Measurements from ENCODE around the gene CROCC2.

CROCC2 gene

GRCh38 chr2:240875228-240876034, 30.7 kb upstream of the CROCC2 start:
- no peak for DNase-seq (ENCODE audit: low read depth in 2 of 2)

GRCh38 chr2:240876035-240876474, 30.1 kb upstream of the CROCC2 start:
- no peak for DNase-seq (ENCODE audit: low read depth in 2 of 2)

GRCh38 chr2:240876475-240877251, 29.5 kb upstream of the CROCC2 start:
- no peak for DNase-seq (ENCODE audit: low read depth in 2 of 2)

- DNase-seq (ENCODE audit: low read depth in 2 of 2): no peak
Observed at GRCh38 chr2:240877460-240878340, 28.4 kb upstream of the CROCC2 start.

- DNase-seq (ENCODE audit: low read depth in 2 of 2): no peak
Observed at GRCh38 chr2:240878341-240878936, 27.7 kb upstream of the CROCC2 start.

- DNase-seq (ENCODE audit: low read depth in 2 of 2): no peak
Observed at GRCh38 chr2:240879105-240879504, 27.0 kb upstream of the CROCC2 start.

- no peak for DNase-seq (ENCODE audit: low read depth in 2 of 2)
Observed at GRCh38 chr2:240881913-240882312, 24.2 kb upstream of the CROCC2 start.

- no peak for DNase-seq (ENCODE audit: low read depth in 2 of 2)
Observed at GRCh38 chr2:240884221-240884620, 21.9 kb upstream of the CROCC2 start.

GRCh38 chr2:240884745-240885144, 21.4 kb upstream of the CROCC2 start:
- no peak for DNase-seq (ENCODE audit: low read depth in 2 of 2)

GRCh38 chr2:240885566-240885965, 20.6 kb upstream of the CROCC2 start:
- DNase-seq (ENCODE audit: low read depth in 2 of 2): no peak

- no peak for DNase-seq (ENCODE audit: low read depth in 2 of 2)
Observed at GRCh38 chr2:240886023-240886565, 20.0 kb upstream of the CROCC2 start.

- DNase-seq (ENCODE audit: low read depth in 2 of 2): no peak
Observed at GRCh38 chr2:240886678-240887609, 19.2 kb upstream of the CROCC2 start.

GRCh38 chr2:240887631-240888030, 18.5 kb upstream of the CROCC2 start:
- no peak for DNase-seq (ENCODE audit: low read depth in 2 of 2)

GRCh38 chr2:240888130-240888889, 17.8 kb upstream of the CROCC2 start:
- no peak for DNase-seq (ENCODE audit: low read depth in 2 of 2)

GRCh38 chr2:240888890-240889573, 17.1 kb upstream of the CROCC2 start:
- DNase-seq (ENCODE audit: low read depth in 2 of 2): no peak

- DNase-seq (ENCODE audit: low read depth in 2 of 2): no peak
Observed at GRCh38 chr2:240889601-240890560, 16.3 kb upstream of the CROCC2 start.

GRCh38 chr2:240890691-240891090, 15.4 kb upstream of the CROCC2 start:
- DNase-seq (ENCODE audit: low read depth in 2 of 2): no peak
